Measurements from ENCODE around the gene ZNF25.
"Not testable (repeated sequence)": the region's sequence is repeated elsewhere in the genome, so short reads cannot be mapped to it uniquely, and the experiment has no call there.

DNA sequence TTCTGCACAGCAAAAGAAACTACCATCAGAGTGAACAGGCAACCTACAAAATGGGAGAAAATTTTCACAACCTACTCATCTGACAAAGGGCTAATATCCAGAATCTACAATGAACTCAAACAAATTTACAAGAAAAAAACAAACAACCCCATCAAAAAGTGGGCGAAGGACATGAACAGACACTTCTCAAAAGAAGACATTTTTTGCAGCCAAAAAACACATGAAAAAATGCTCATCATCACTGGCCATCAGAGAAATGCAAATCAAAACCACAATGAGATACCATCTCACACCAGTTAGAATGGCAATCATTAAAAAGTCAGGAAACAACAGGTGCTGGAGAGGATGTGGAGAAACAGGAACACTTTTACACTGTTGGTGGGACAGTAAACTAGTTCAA lies 24.0 kb upstream of the ZNF25 start:
- not testable (repeated sequence) for TF ChIP-seq ESRRG (CRISPR knock-in tag; IDR thresholded peaks at IDR 0.05); PPARA (CRISPR knock-in tag; IDR thresholded peaks at IDR 0.05; ENCODE audit: borderline replicate concordance); ARNTL (CRISPR knock-in tag; IDR thresholded peaks at IDR 0.05; ENCODE audit: borderline replicate concordance, low read depth); SNAI2 (CRISPR knock-in tag; IDR thresholded peaks at IDR 0.05); CSDC2 (CRISPR knock-in tag; IDR thresholded peaks at IDR 0.05); TCF4 (CRISPR knock-in tag; IDR thresholded peaks at IDR 0.05; ENCODE audit: borderline replicate concordance); ZFP3 (CRISPR knock-in tag; IDR thresholded peaks at IDR 0.05); ISL1 (CRISPR knock-in tag; IDR thresholded peaks at IDR 0.05); BACH2 (CRISPR knock-in tag; IDR thresholded peaks at IDR 0.05; ENCODE audit: borderline replicate concordance)
- TF ChIP-seq, protein P1, sequence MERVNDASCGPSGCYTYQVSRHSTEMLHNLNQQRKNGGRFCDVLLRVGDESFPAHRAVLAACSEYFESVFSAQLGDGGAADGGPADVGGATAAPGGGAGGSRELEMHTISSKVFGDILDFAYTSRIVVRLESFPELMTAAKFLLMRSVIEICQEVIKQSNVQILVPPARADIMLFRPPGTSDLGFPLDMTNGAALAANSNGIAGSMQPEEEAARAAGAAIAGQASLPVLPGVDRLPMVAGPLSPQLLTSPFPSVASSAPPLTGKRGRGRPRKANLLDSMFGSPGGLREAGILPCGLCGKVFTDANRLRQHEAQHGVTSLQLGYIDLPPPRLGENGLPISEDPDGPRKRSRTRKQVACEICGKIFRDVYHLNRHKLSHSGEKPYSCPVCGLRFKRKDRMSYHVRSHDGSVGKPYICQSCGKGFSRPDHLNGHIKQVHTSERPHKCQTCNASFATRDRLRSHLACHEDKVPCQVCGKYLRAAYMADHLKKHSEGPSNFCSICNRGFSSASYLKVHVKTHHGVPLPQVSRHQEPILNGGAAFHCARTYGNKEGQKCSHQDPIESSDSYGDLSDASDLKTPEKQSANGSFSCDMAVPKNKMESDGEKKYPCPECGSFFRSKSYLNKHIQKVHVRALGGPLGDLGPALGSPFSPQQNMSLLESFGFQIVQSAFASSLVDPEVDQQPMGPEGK (CRISPR knock-in tag; IDR thresholded peaks at IDR 0.05; ENCODE audit: borderline replicate concordance) = not testable (repeated sequence)
- TF ChIP-seq, protein P2, sequence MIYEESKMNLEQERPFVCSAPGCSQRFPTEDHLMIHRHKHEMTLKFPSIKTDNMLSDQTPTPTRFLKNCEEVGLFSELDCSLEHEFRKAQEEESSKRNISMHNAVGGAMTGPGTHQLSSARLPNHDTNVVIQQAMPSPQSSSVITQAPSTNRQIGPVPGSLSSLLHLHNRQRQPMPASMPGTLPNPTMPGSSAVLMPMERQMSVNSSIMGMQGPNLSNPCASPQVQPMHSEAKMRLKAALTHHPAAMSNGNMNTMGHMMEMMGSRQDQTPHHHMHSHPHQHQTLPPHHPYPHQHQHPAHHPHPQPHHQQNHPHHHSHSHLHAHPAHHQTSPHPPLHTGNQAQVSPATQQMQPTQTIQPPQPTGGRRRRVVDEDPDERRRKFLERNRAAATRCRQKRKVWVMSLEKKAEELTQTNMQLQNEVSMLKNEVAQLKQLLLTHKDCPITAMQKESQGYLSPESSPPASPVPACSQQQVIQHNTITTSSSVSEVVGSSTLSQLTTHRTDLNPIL (CRISPR knock-in tag; IDR thresholded peaks at IDR 0.05; ENCODE audit: low read depth) = not testable (repeated sequence)

All from SK-N-SH treated with all-trans-retinoic acid at 6 μM for 48 hours (cell line).